Mesendoderm (in vitro differentiated cells): ENCODE measurements around the gene LRRIQ1.
"Not testable (repeated sequence)": the region's sequence is repeated elsewhere in the genome, so short reads cannot be mapped to it uniquely, and the experiment has no call there.

Experiments
- DNase-seq: peaks from one replicate; pipeline ENCODE4 v3.0.0; 2013
- H2AK5ac ChIP-seq: 2 replicates; pipeline ENCODE4 v1.6.1; 2013; ENCODE audit warnings: low read length, inconsistent platforms
- H2BK120ac ChIP-seq: 2 replicates; pipeline ENCODE4 v1.6.1; 2013; ENCODE audit warnings: low read depth, mild to moderate bottlenecking, low read length, moderate library complexity, mixed read lengths
- H2BK15ac ChIP-seq: replicated peaks from 2 replicates; pipeline ENCODE4 v1.6.1; 2013; ENCODE audit warnings: low read depth, mild to moderate bottlenecking, moderate library complexity
- H2BK5ac ChIP-seq: 2 replicates; pipeline ENCODE4 v1.6.1; 2013; ENCODE audit warnings: low read length, inconsistent platforms
- H3K18ac ChIP-seq: 2 replicates; pipeline ENCODE4 v1.6.1; 2013; ENCODE audit warnings: mild to moderate bottlenecking, low read length, mixed read lengths
- H3K23ac ChIP-seq: one replicate; pipeline ENCODE4 v1.6.1; 2013; ENCODE audit warnings: low read length
- H3K27ac ChIP-seq: 2 replicates; pipeline ENCODE4 v1.5.1; 2013; ENCODE audit warnings: low read depth, mild to moderate bottlenecking, inconsistent platforms, low read length, moderate library complexity
- H3K27me3 ChIP-seq: 2 replicates; pipeline ENCODE4 v1.6.1; 2013; ENCODE audit warnings: low read length, control low read depth, mild to moderate bottlenecking, inconsistent platforms; ENCODE audit not compliant: insufficient read depth, poor library complexity
- H3K36me3 ChIP-seq: 2 replicates; pipeline ENCODE4 v1.6.1; 2013; ENCODE audit warnings: low read length, inconsistent platforms; ENCODE audit not compliant: control insufficient read depth, insufficient read depth
- H3K4ac ChIP-seq: one replicate; pipeline ENCODE4 v1.6.1; 2013; ENCODE audit warnings: low read depth, mild to moderate bottlenecking, low read length, moderate library complexity
- H3K4me1 ChIP-seq: 2 replicates; pipeline ENCODE4 v1.6.1; 2013; ENCODE audit warnings: low read depth, low read length, inconsistent platforms; ENCODE audit not compliant: control insufficient read depth
- H3K4me2 ChIP-seq: 2 replicates; pipeline ENCODE4 v1.6.1; 2013; ENCODE audit warnings: low read length
- H3K4me3 ChIP-seq: 2 replicates; pipeline ENCODE4 v1.5.1; 2013; ENCODE audit warnings: mild to moderate bottlenecking, low read length
- H3K56ac ChIP-seq: one replicate; pipeline ENCODE4 v1.6.1; 2013; ENCODE audit warnings: low read length
- H3K79me1 ChIP-seq: 2 replicates; pipeline ENCODE4 v1.6.1; 2013; ENCODE audit warnings: low read length, inconsistent platforms
- H3K79me2 ChIP-seq: 2 replicates; pipeline ENCODE4 v1.6.1; 2013; ENCODE audit warnings: mild to moderate bottlenecking, low read length; ENCODE audit not compliant: control insufficient read depth, insufficient read depth
- H3K9ac ChIP-seq: 2 replicates; pipeline ENCODE4 v1.6.1; 2013; ENCODE audit warnings: low read length, inconsistent platforms
- H4K5ac ChIP-seq: one replicate; pipeline ENCODE4 v1.6.1; 2013; ENCODE audit warnings: low read length
- H4K8ac ChIP-seq: one replicate; pipeline ENCODE4 v1.6.1; 2013; ENCODE audit warnings: low read depth, mild to moderate bottlenecking, control low read depth, low read length, moderate library complexity
- WGBS: extraction: QIAGEN DNeasy Blood & Tissue Kit; methylation state at CpG from one replicate; pipeline ENCODE4 v1.1.7; 2013; ENCODE audit warnings: low lambda C conversion rate, missing lambda C conversion rate; ENCODE audit not compliant: insufficient coverage; ENCODE audit errors: extremely low coverage; 5-methylcytosine and 5-hydroxymethylcytosine counted together

Gene LRRIQ1

GRCh38 chr12:85203809-85204208 is 167.7 kb downstream of the LRRIQ1 start:
- not testable (repeated sequence) for H2AK5ac ChIP-seq, H3K79me2 ChIP-seq, H3K4me2 ChIP-seq, H2BK15ac ChIP-seq, H3K56ac ChIP-seq, H3K18ac ChIP-seq, H4K8ac ChIP-seq, H3K4me3 ChIP-seq, H3K23ac ChIP-seq, H2BK5ac ChIP-seq, H4K5ac ChIP-seq, H3K4ac ChIP-seq, H3K4me1 ChIP-seq, H3K36me3 ChIP-seq, H3K79me1 ChIP-seq, DNase-seq, H3K27ac ChIP-seq, H2BK120ac ChIP-seq, H3K9ac ChIP-seq, H3K27me3 ChIP-seq
- no CpG with 5 or more reads among the region's 3 CpGs for WGBS

GRCh38 chr12:85206543-85206942 is 170.4 kb downstream of the LRRIQ1 start:
- no peak overlapping the region for H4K5ac ChIP-seq
- H3K4me1 ChIP-seq: no peaks in the 10 kb centered on the region
- WGBS: no CpG with 5 or more reads among the region's 4 CpGs
- no peak overlapping the region for H3K23ac ChIP-seq
- no peak overlapping the region for H4K8ac ChIP-seq
- no peak overlapping the region for H3K56ac ChIP-seq
- no peak overlapping the region for H2BK5ac ChIP-seq
- no peaks in the 10 kb centered on the region for H3K27me3 ChIP-seq
- no peaks in the 10 kb centered on the region for H3K79me1 ChIP-seq
- no peak overlapping the region for H2BK15ac ChIP-seq
- H2BK120ac ChIP-seq: no peak overlapping the region
- no peaks in the 10 kb centered on the region for H3K79me2 ChIP-seq
- H3K4ac ChIP-seq: no peak overlapping the region
- H3K4me3 ChIP-seq: no peak overlapping the region
- no peak overlapping the region for H3K18ac ChIP-seq
- H2AK5ac ChIP-seq: no peak overlapping the region
- H3K9ac ChIP-seq: no peak overlapping the region
- no peak overlapping the region for H3K4me2 ChIP-seq
- DNase-seq: no peak
- H3K36me3 ChIP-seq: no peaks in the 10 kb centered on the region
- H3K27ac ChIP-seq: no peak overlapping the region

GRCh38 chr12:85224339-85224738 is 188.2 kb downstream of the LRRIQ1 start:
- H3K4me3 ChIP-seq, H2BK5ac ChIP-seq, H2AK5ac ChIP-seq, H4K5ac ChIP-seq, H4K8ac ChIP-seq, H3K4me1 ChIP-seq, H3K23ac ChIP-seq, H3K79me2 ChIP-seq, DNase-seq, H3K56ac ChIP-seq, H3K4ac ChIP-seq, H2BK120ac ChIP-seq, H3K79me1 ChIP-seq, H3K27me3 ChIP-seq, H3K4me2 ChIP-seq, H3K18ac ChIP-seq, H3K27ac ChIP-seq, H3K9ac ChIP-seq, H3K36me3 ChIP-seq, H2BK15ac ChIP-seq: not testable (repeated sequence)
- no CpG with 5 or more reads among the region's 1 CpG for WGBS

- no peak overlapping the region for H3K18ac ChIP-seq
- H2BK15ac ChIP-seq: no peak overlapping the region
- no CpG with 5 or more reads among the region's 1 CpG for WGBS
- no peaks in the 10 kb centered on the region for H3K79me1 ChIP-seq
- no peak overlapping the region for H2BK120ac ChIP-seq
- H3K79me2 ChIP-seq: no peaks in the 10 kb centered on the region
- H2AK5ac ChIP-seq: no peak overlapping the region
- H3K9ac ChIP-seq: no peak overlapping the region
- no peak overlapping the region for H4K5ac ChIP-seq
- no peaks in the 10 kb centered on the region for H3K27me3 ChIP-seq
- H3K56ac ChIP-seq: no peak overlapping the region
- no peak overlapping the region for H2BK5ac ChIP-seq
- H3K4ac ChIP-seq: no peak overlapping the region
- H4K8ac ChIP-seq: no peak overlapping the region
- no peak overlapping the region for H3K23ac ChIP-seq
- DNase-seq: no peak
- H3K4me1 ChIP-seq: no peaks in the 10 kb centered on the region
- H3K4me2 ChIP-seq: no peak overlapping the region
- no peak overlapping the region for H3K4me3 ChIP-seq
- H3K36me3 ChIP-seq: no peaks in the 10 kb centered on the region
- no peak overlapping the region for H3K27ac ChIP-seq
Observed at GRCh38 chr12:85225501-85225900, 189.3 kb downstream of the LRRIQ1 start.

- WGBS: no CpG with 5 or more reads among the region's 2 CpGs
- no peaks in the 10 kb centered on the region for H3K36me3 ChIP-seq
- H2BK5ac ChIP-seq: no peak overlapping the region
- no peak overlapping the region for H3K4me3 ChIP-seq
- H3K4me1 ChIP-seq: no peaks in the 10 kb centered on the region
- H3K27me3 ChIP-seq: no peaks in the 10 kb centered on the region
- H3K56ac ChIP-seq: no peak overlapping the region
- H2BK120ac ChIP-seq: no peak overlapping the region
- no peak overlapping the region for H3K9ac ChIP-seq
- DNase-seq: no peak
- no peak overlapping the region for H3K23ac ChIP-seq
- no peaks in the 10 kb centered on the region for H3K79me2 ChIP-seq
- H2BK15ac ChIP-seq: no peak overlapping the region
- H2AK5ac ChIP-seq: no peak overlapping the region
- H3K18ac ChIP-seq: no peak overlapping the region
- H4K8ac ChIP-seq: no peak overlapping the region
- no peaks in the 10 kb centered on the region for H3K79me1 ChIP-seq
- no peak overlapping the region for H3K27ac ChIP-seq
- H4K5ac ChIP-seq: no peak overlapping the region
- no peak overlapping the region for H3K4ac ChIP-seq
- H3K4me2 ChIP-seq: no peak overlapping the region
Observed at GRCh38 chr12:85237327-85237726, 201.2 kb downstream of the LRRIQ1 start.

- no peaks in the 10 kb centered on the region for H3K4me1 ChIP-seq
- no peaks in the 10 kb centered on the region for H3K79me1 ChIP-seq
- no peak overlapping the region for H3K4ac ChIP-seq
- no peak for DNase-seq
- WGBS: no CpG with 5 or more reads among the region's 3 CpGs
- H2BK120ac ChIP-seq: no peak overlapping the region
- H4K5ac ChIP-seq: no peak overlapping the region
- no peak overlapping the region for H3K27ac ChIP-seq
- no peaks in the 10 kb centered on the region for H3K79me2 ChIP-seq
- no peak overlapping the region for H2AK5ac ChIP-seq
- no peak overlapping the region for H2BK15ac ChIP-seq
- H3K23ac ChIP-seq: no peak overlapping the region
- no peak overlapping the region for H3K56ac ChIP-seq
- H3K4me3 ChIP-seq: no peak overlapping the region
- H2BK5ac ChIP-seq: no peak overlapping the region
- no peaks in the 10 kb centered on the region for H3K36me3 ChIP-seq
- H3K18ac ChIP-seq: no peak overlapping the region
- no peak overlapping the region for H4K8ac ChIP-seq
- H3K27me3 ChIP-seq: no peaks in the 10 kb centered on the region
- no peak overlapping the region for H3K4me2 ChIP-seq
- no peak overlapping the region for H3K9ac ChIP-seq
Observed at GRCh38 chr12:85244561-85244960, 208.4 kb downstream of the LRRIQ1 start.
